A549 (cell line): ENCODE data around the gene CCDC127. TPM values are rescaled to one million over a fixed set of nuclear protein-coding genes. Genes with fewer than 3 reads are reported as not detected.

ENCODE experiments used
- ATAC-seq, 2 experiments: fragments of 200-7000 bp in 1 of 2; fragments of >200 bp in 1 of 2; cut with Nextera tagmentation in 1 of 2; cut with Tn5 transposase in 1 of 2; 3 replicates each; pipeline versions ENCODE4 v1.8.0 to v1.9.1; 2018 to 2020; ENCODE audit warnings: mild to moderate bottlenecking in 1 of 2, moderate library complexity in 1 of 2
- CTCF ChIA-PET: fragments of 300-600 bp; sonication (Branson Sonifier 250); formaldehyde crosslinking; extraction: SDS; loops from one replicate; lab custom pipeline; 2021; ENCODE audit warnings: antibody characterized with exemption, inconsistent platforms; lab: Yijun Ruan, JAX
- POLR2A ChIA-PET: fragments of 350-600 bp; formaldehyde crosslinking; extraction: SDS; loops from one replicate; lab custom pipeline; 2021; ENCODE audit warnings: antibody characterized with exemption, inconsistent platforms; lab: Yijun Ruan, JAX
- DNase-seq, 2 experiments: peaks; one replicate each; pipeline versions ENCODE4 v3.0.0 to v3.0.0-alpha.2; 2011 to 2016; ENCODE audit warnings: low read depth in 1 of 2, low spot score in 1 of 2
- FAIRE-seq: peaks from 2 replicates; lab custom pipeline; 2011; peaks lifted over from hg19 to GRCh38; lab: Jason Lieb, UNC
- H3K27ac ChIP-seq, 2 experiments: fragments of >200 bp; sonication (Bioruptor Twin); formaldehyde crosslinking; 3 replicates each; pipeline ENCODE4 v1.5.1; 2016 to 2017
- H3K4me1 ChIP-seq: fragments of >200 bp; sonication (Bioruptor Twin); formaldehyde crosslinking; 3 replicates; pipeline ENCODE4 v1.6.1; 2016
- H3K4me2 ChIP-seq: fragments of >200 bp; sonication (Bioruptor Twin); formaldehyde crosslinking; 3 replicates; pipeline ENCODE4 v1.6.1; 2016
- H3K4me3 ChIP-seq: fragments of >200 bp; sonication (Bioruptor Twin); formaldehyde crosslinking; 3 replicates; pipeline ENCODE4 v1.5.1; 2016
- H3K9me3 ChIP-seq: fragments of >200 bp; sonication (Bioruptor Twin); formaldehyde crosslinking; 3 replicates; pipeline ENCODE4 v1.6.1; 2016
- BHLHE40 ChIP-seq: IDR thresholded peaks from 2 replicates; pipeline ENCODE4 v1.6.1; 2012; ENCODE audit warnings: low read depth, low read length, inconsistent platforms
- CHD4 ChIP-seq: fragments of 200-600 bp; sonication (generic); IDR thresholded peaks from 2 replicates; pipeline ENCODE4 v1.6.1; 2016; ENCODE audit warnings: antibody characterized with exemption, mild to moderate bottlenecking, borderline replicate concordance
- EP300 ChIP-seq, 2 experiments: fragments of >200 bp; sonication (Bioruptor Twin); formaldehyde crosslinking; IDR thresholded peaks; 2 replicates in 1 of 2; 3 replicates in 1 of 2; pipeline ENCODE4 v1.6.1; 2016 to 2017
- GATA3 ChIP-seq: IDR thresholded peaks from 2 replicates; pipeline ENCODE4 v1.6.1; 2012; ENCODE audit warnings: borderline replicate concordance
- HEYL ChIP-seq: fragments of 250-450 bp; sonication (Bioruptor Pico); IDR thresholded peaks from 2 replicates; pipeline ENCODE4 v1.8.0; 2021; ENCODE audit warnings: mild to moderate bottlenecking, moderate library complexity
- HOXA7 ChIP-seq: fragments of 250-450 bp; sonication (Bioruptor Pico); IDR thresholded peaks from 2 replicates; pipeline ENCODE4 v1.5.0; 2020; ENCODE audit warnings: mild to moderate bottlenecking, moderate library complexity
- HOXB5 ChIP-seq: fragments of 250-450 bp; sonication (Bioruptor Pico); IDR thresholded peaks from 2 replicates; pipeline ENCODE4 v1.5.0; 2020; ENCODE audit warnings: mild to moderate bottlenecking, moderate library complexity
- JUN ChIP-seq, 2 experiments: fragments of >200 bp; sonication (Bioruptor Twin); formaldehyde crosslinking; IDR thresholded peaks; 2 replicates in 1 of 2; 3 replicates in 1 of 2; pipeline ENCODE4 v1.6.1; 2016 to 2017
- KDM1A ChIP-seq: fragments of 200-600 bp; sonication (generic); IDR thresholded peaks from 2 replicates; pipeline ENCODE4 v1.6.1; 2016; ENCODE audit warnings: low read depth, mild to moderate bottlenecking
- KDM5A ChIP-seq: fragments of 200-600 bp; sonication (generic); IDR thresholded peaks from 2 replicates; pipeline ENCODE4 v1.6.1; 2016; ENCODE audit warnings: antibody characterized with exemption, mild to moderate bottlenecking
- MAFK ChIP-seq: fragments of 450-650 bp; IDR thresholded peaks from 2 replicates; pipeline ENCODE4 v1.6.1; 2014; ENCODE audit not compliant: partially characterized antibody
- MAZ ChIP-seq: fragments of 150-350 bp; IDR thresholded peaks from 2 replicates; pipeline ENCODE4 v1.6.1; 2014; ENCODE audit warnings: antibody characterized with exemption, low read depth, low read length, borderline replicate concordance
- NPAS2 ChIP-seq: fragments of 250-450 bp; sonication (Bioruptor Pico); IDR thresholded peaks from 2 replicates; pipeline ENCODE4 v1.8.0; 2022; ENCODE audit warnings: mild to moderate bottlenecking, moderate library complexity, borderline replicate concordance
- NR3C1 ChIP-seq: fragments of >200 bp; sonication (Bioruptor Twin); formaldehyde crosslinking; IDR thresholded peaks from 3 replicates; pipeline ENCODE4 v1.6.1; 2017
- POLR2A ChIP-seq: IDR thresholded peaks from 2 replicates; pipeline ENCODE4 v1.6.1; 2012; ENCODE audit warnings: mild to moderate bottlenecking, low read length
- RAD21 ChIP-seq, 2 experiments: fragments of >200 bp in 1 of 2; sonication (Bioruptor Twin) in 1 of 2; formaldehyde crosslinking in 1 of 2; IDR thresholded peaks in 1 of 2; conservative IDR thresholded peaks in 1 of 2; 2 replicates in 1 of 2; 3 replicates in 1 of 2; pipeline ENCODE4 v1.6.1; 2012 to 2018; ENCODE audit warnings: inconsistent platforms in 1 of 2
- RARB ChIP-seq: fragments of 250-450 bp; sonication (Bioruptor Pico); IDR thresholded peaks from 2 replicates; pipeline ENCODE4 v1.8.0; 2021; ENCODE audit warnings: mild to moderate bottlenecking, moderate library complexity
- RCOR1 ChIP-seq: fragments of 150-350 bp; IDR thresholded peaks from 2 replicates; pipeline ENCODE4 v1.6.1; 2014; ENCODE audit warnings: antibody characterized with exemption, low read length, low read depth
- SMC3 ChIP-seq: fragments of >200 bp; sonication (Bioruptor Twin); formaldehyde crosslinking; IDR thresholded peaks from 3 replicates; pipeline ENCODE4 v1.6.1; 2018; ENCODE audit warnings: inconsistent platforms
- ZNF302 ChIP-seq: fragments of 250-450 bp; sonication (Bioruptor Pico); IDR thresholded peaks from 2 replicates; pipeline ENCODE4 v1.9.0; 2021; ENCODE audit warnings: inconsistent platforms, mild to moderate bottlenecking, moderate library complexity
- ZSCAN20 ChIP-seq: fragments of 250-450 bp; sonication (Bioruptor Pico); IDR thresholded peaks from 2 replicates; pipeline ENCODE4 v1.8.0; 2022; ENCODE audit warnings: mild to moderate bottlenecking, moderate library complexity
- WGBS: methylation state at CpG from one replicate; pipeline ENCODE4 v1.1.6; 2017; ENCODE audit errors: missing lambda C conversion rate; 5-methylcytosine and 5-hydroxymethylcytosine counted together
- polyA plus RNA-seq, 4 experiments: library from polyadenylated mRNA; depleted of rRNA in 3 of 4; stranded (reverse); fragments of >200 nt; fragmentation: RNase III in 1 of 4; extraction: RNeasy Plus Mini Kit Qiagen cat#74134 plus additional on column Dnase treatment in 1 of 4; gene quantifications; 2 replicates in 3 of 4; 3 replicates in 1 of 4; pipeline ENCODE4 v1.2.3, GENCODE V29; 2011 to 2017
- TF ChIP-seq, protein P1 (sequence below): fragments of >200 bp; sonication (Bioruptor Twin); formaldehyde crosslinking; IDR thresholded peaks from 3 replicates; pipeline ENCODE4 v1.6.1; 2016

The CCDC127 gene
- polyA plus RNA-seq, 2 of the 4 experiments (the other 2 are of a cell fraction), result 5.1 to 6.2 TPM

DNA sequence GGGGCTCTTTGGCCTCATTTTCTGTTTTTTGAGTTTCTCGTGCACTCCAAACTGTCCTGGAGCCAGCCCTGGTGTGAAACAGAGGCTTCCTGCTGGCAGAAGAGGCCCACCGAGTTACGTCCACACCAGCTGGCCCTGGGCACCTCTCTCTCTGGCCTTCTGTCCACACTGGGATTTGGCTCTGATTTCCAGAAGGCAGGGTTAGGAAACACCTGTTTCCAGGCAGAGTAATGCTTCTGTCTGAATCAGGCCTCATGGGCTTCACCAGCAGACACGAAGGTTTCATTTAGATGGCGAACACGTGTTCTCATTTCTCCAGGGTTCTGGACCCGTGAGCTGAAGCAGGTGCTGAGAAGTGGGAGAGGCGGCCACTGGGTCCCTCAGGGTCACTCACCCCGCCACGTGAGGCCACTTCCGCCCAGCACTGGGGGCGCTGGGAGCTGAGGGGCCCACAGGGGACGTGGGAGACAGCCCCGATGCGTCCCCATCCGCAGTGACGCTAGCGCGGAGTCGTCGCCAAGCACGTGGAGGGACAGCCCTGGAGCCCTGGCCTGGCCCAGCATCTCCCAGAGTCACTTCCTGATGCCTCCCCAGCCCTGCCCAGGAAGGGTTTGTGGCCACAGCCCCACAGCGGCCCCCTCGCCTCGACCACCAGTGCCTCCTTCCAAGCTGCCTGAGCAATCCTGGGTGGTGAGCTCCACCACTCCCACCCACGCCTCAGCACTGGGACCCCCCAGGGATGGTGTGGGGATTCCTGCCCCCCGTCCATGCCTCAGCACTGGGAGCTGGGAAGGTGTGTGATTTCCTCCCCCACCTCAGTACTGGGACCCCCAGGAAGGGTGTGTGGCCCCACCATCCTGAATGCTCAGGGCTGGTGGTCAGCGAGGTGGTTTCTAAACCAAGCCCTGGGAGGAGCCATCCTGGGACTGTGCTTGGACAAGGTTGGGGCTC is 31.6 kb downstream of the CCDC127 start:
- ChIA-PET CTCF (interaction anchor here (0.6 to 2.8 kb wide), 2 partner anchors 11 to 18 kb away, joined by 3 to 13 read pairs; no protein-coding TSS in a partner anchor), POLR2A (no interaction called here)
- DNase-seq, result no peak
- H3K4me1 ChIP-seq, result no peaks in the 10 kb centered on the region
- no peak overlapping the region for H3K4me2 ChIP-seq
- 89% methylated on average over 8 of the region's 28 CpGs for WGBS
- H3K9me3 ChIP-seq, result no peaks in the 10 kb centered on the region
- no peak for FAIRE-seq
- no peak for ATAC-seq
- no peak for TF ChIP-seq NR3C1
- no peak for TF ChIP-seq MAFK
- H3K27ac ChIP-seq, result no peak overlapping the region
- H3K4me3 ChIP-seq, result no peak overlapping the region

DNA sequence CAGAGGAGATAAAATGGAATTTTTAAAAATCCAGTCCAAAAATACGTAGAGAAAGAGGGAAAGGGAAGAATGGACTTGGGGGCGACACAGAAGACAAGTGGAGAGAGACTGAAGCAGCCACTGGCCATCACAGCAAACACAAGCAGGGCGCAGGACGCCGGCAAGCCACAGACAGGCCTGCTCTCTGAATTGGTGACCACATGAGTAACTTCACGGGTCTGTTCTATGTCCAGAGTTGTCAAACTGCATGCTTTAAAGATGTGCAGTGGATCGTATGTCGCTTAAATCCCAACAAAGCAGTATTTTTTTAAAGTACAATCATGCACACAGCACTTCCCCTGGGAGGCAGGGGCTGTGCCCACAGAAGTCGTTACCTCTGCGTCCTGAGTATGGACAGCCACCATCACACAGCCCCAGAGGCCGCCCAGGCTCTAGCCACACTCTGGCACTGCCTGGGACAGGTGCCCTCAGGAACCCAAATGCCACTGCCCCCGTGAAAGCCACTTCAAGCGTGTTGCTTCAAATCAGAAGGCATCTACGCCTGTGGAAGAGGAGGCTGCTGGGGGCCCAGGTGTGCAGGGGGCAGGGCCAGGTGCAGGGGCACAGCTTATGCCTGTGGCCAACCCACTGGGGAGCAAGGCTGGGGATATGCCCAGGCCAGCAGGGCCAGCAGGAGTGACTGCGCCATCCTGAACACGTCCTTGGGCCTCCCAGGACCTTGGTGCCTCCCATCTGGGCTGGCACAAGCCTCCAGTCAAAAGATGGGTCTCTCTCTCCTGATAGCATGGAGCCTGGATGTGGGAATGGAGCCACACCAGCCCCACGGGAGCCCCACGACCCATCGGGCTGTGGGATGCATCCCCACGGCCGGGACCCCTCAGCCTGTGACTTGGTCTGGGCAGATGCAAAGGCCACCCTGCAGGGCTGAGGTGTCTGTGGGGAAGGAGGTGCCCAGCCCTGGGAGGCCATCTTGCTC is 32.6 kb downstream of the CCDC127 start:
- 78% methylated on average over 14 of the region's 21 CpGs for WGBS
- TF ChIP-seq HOXA7 (CRISPR knock-in tag) (no peak), HOXB5 (no peak), MAZ (no peak), GATA3 (no peak), KDM1A (no peak), POLR2A (no peak), EP300 (IDR thresholded peaks at IDR 0.05) (no peak)
- Histone ChIP-seq H3K9me3 (no peaks in the 10 kb centered on the region), H3K27ac (no peak overlapping the region), H3K4me2 (no peak overlapping the region), H3K4me3 (no peak overlapping the region), H3K4me1 (no peaks in the 10 kb centered on the region)
- POLR2A ChIA-PET, result no interaction called here
- no peak for DNase-seq
- no peak for ATAC-seq
- CTCF ChIA-PET, result no interaction called here
- FAIRE-seq, result no peak

DNA sequence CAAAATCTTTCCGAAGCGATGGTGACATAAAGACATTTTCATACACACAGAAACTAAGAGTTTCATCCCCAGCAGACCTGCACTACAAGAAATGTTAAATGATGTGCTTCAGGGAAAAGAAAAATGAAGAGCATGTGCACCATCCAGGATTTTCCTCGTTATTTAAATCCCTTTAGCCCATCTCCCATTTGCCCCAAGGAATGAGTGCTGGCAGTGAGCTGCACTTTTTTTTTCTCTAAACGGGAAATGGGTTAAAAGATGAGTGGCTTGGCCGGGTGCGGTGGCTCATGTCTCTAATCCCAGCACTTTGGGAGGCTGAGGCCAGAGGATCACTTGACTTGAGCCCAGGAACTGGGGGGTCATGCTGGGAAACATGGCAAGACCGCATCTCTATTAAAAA is 33.5 kb downstream of the CCDC127 start:
- no peaks in the 10 kb centered on the region for H3K9me3 ChIP-seq
- no peak overlapping the region for H3K4me3 ChIP-seq
- TF ChIP-seq, protein P1, sequence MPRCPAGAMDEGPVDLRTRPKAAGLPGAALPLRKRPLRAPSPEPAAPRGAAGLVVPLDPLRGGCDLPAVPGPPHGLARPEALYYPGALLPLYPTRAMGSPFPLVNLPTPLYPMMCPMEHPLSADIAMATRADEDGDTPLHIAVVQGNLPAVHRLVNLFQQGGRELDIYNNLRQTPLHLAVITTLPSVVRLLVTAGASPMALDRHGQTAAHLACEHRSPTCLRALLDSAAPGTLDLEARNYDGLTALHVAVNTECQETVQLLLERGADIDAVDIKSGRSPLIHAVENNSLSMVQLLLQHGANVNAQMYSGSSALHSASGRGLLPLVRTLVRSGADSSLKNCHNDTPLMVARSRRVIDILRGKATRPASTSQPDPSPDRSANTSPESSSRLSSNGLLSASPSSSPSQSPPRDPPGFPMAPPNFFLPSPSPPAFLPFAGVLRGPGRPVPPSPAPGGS, result no peak
- TF ChIP-seq KDM1A (no peak), HEYL (no peak), NPAS2 (CRISPR knock-in tag) (no peak), SMC3 (no peak), RCOR1 (no peak), RARB (CRISPR knock-in tag) (no peak), RAD21 (conservative IDR thresholded peaks at IDR 0.05 in 1 of 2, IDR thresholded peaks at IDR 0.05 in 1 of 2) (no peak), ZSCAN20 (no peak), KDM5A (no peak), ZNF302 (CRISPR knock-in tag) (no peak), JUN (IDR thresholded peaks at IDR 0.05) (no peak), CHD4 (no peak), BHLHE40 (no peak), EP300 (IDR thresholded peaks at IDR 0.05) (no peak)
- TF ChIP-seq, all 56 proteins: peak for 0
- Histone ChIP-seq H3K27ac (no peak overlapping the region), H3K4me2 (no peak overlapping the region), H3K4me1 (no peaks in the 10 kb centered on the region)
- ATAC-seq (no peak), DNase-seq (no peak), FAIRE-seq (no peak)
- ChIA-PET POLR2A (no interaction called here), CTCF (no interaction called here)
- 67% methylated on average over 7 of the region's 7 CpGs for WGBS
